GM12878 (cell line): Measurements from ENCODE around the gene MRPL38. TPM values are rescaled to one million over a fixed set of nuclear protein-coding genes. Genes with fewer than 3 reads are reported as not detected.

Experiments used
- ATAC-seq: fragments of 200-7000 bp; cut with Tn5 transposase; 3 replicates; pipeline ENCODE4 v1.9.1; 2020; ENCODE audit warnings: mild to moderate bottlenecking, moderate library complexity
- BruUV-seq: library from RNA; stranded (reverse); fragments of 400-500 nt; replicated peaks from 2 replicates; lab custom pipeline; 2021; lab: Mats Ljungman, UMichigan
- CTCF ChIA-PET: fragments of 300-600 bp; sonication (Branson Sonifier 250); formaldehyde crosslinking; extraction: SDS; loops from one replicate; lab custom pipeline; 2021; ENCODE audit warnings: inconsistent platforms; lab: Yijun Ruan, JAX
- POLR2A ChIA-PET: fragments of 350-600 bp; formaldehyde crosslinking; extraction: SDS; loops from one replicate; lab custom pipeline; 2021; ENCODE audit warnings: inconsistent platforms; lab: Charles Lee
- RAD21 ChIA-PET: fragments of 300-600 bp; sonication (Branson Sonifier 250); formaldehyde crosslinking; loops from one replicate; lab custom pipeline; 2023; ENCODE audit warnings: antibody characterized with exemption; ENCODE audit not compliant: unreplicated experiment; lab: Charles Lee
- SMC1A ChIA-PET: fragments of 300-600 bp; sonication (Branson Sonifier 250); formaldehyde crosslinking; loops from one replicate; lab custom pipeline; 2023; ENCODE audit not compliant: unreplicated experiment, uncharacterized antibody; lab: Charles Lee
- DNase-seq: peaks from one replicate; pipeline ENCODE4 v3.0.0-alpha.2; 2011; ENCODE audit warnings: low read depth, low spot score
- FAIRE-seq: peaks from 3 replicates; lab custom pipeline; 2011; peaks lifted over from hg19 to GRCh38; lab: Jason Lieb, UNC
- H2AFZ ChIP-seq: 2 replicates; pipeline ENCODE4 v1.6.0; 2011; ENCODE audit warnings: low read depth, low read length, control low read depth; ENCODE audit not compliant: control insufficient read depth
- H3K27ac ChIP-seq: 2 replicates; pipeline ENCODE4 v1.5.1; 2011; ENCODE audit warnings: control low read depth; ENCODE audit not compliant: control insufficient read depth, insufficient read depth
- H3K27me3 ChIP-seq, 2 experiments: replicated peaks in 1 of 2; 2 replicates each; pipeline versions ENCODE4 v1.6.0 to v1.6.1; 2011; ENCODE audit warnings: low read length in 1 of 2; ENCODE audit not compliant: control insufficient read depth in 2 of 2, insufficient read depth in 2 of 2
- H3K36me3 ChIP-seq, 2 experiments: 2 replicates each; pipeline ENCODE4 v1.5.1; 2011; ENCODE audit warnings: low read length in 1 of 2; ENCODE audit not compliant: control insufficient read depth in 2 of 2, insufficient read depth in 2 of 2
- H3K4me1 ChIP-seq: 2 replicates; pipeline ENCODE4 v1.6.1; 2011; ENCODE audit warnings: mild to moderate bottlenecking, low read length, moderate library complexity, mixed read lengths; ENCODE audit not compliant: control insufficient read depth, insufficient read depth
- H3K4me2 ChIP-seq: 2 replicates; pipeline ENCODE4 v1.6.0; 2011; ENCODE audit warnings: control low read depth; ENCODE audit not compliant: control insufficient read depth, insufficient read depth
- H3K4me3 ChIP-seq: fragments of 200-600 bp; sonication (generic); 2 replicates; pipeline ENCODE4 v1.5.1; 2016
- H3K79me2 ChIP-seq: 2 replicates; pipeline ENCODE4 v1.6.0; 2011; ENCODE audit warnings: low read length; ENCODE audit not compliant: control insufficient read depth, insufficient read depth
- H3K9ac ChIP-seq: 2 replicates; pipeline ENCODE4 v1.8.0; 2011; ENCODE audit warnings: low read length, control low read depth, mixed read lengths; ENCODE audit not compliant: control insufficient read depth, insufficient read depth
- H3K9me3 ChIP-seq: replicated peaks from 3 replicates; pipeline ENCODE4 v1.5.1; 2011; ENCODE audit warnings: mild to moderate bottlenecking, low read length; ENCODE audit not compliant: control insufficient read depth, insufficient read depth
- H4K20me1 ChIP-seq: 2 replicates; pipeline ENCODE4 v1.6.0; 2011; ENCODE audit not compliant: control insufficient read depth, insufficient read depth
- CBFB ChIP-seq: IDR thresholded peaks from 2 replicates; pipeline ENCODE4 v1.6.1; 2016; ENCODE audit warnings: antibody characterized with exemption, low read depth
- CEBPZ ChIP-seq: fragments of 150-350 bp; IDR thresholded peaks from 2 replicates; pipeline ENCODE4 v1.6.1; 2016; ENCODE audit warnings: low read depth, low read length
- CHD2 ChIP-seq: IDR thresholded peaks from 2 replicates; pipeline ENCODE4 v1.6.1; 2011; ENCODE audit warnings: low read depth, low read length, improper control_type of control experiment, borderline replicate concordance
- DPF2 ChIP-seq: fragments of 450-650 bp; IDR thresholded peaks from 2 replicates; pipeline ENCODE4 v1.6.1; 2017; ENCODE audit warnings: mild to moderate bottlenecking
- IKZF2 ChIP-seq, 2 experiments: fragments of 450-650 bp; IDR thresholded peaks; 2 replicates each; pipeline ENCODE4 v1.6.1; 2017; ENCODE audit warnings: mild to moderate bottlenecking in 2 of 2, moderate library complexity in 2 of 2
- NKRF ChIP-seq: fragments of 450-650 bp; conservative IDR thresholded peaks from 2 replicates; pipeline ENCODE4 v1.6.1; 2017; ENCODE audit warnings: mild to moderate bottlenecking, moderate library complexity
- PKNOX1 ChIP-seq: fragments of 450-650 bp; IDR thresholded peaks from 2 replicates; pipeline ENCODE4 v1.6.1; 2016; ENCODE audit warnings: mild to moderate bottlenecking
- PML ChIP-seq: IDR thresholded peaks from 2 replicates; pipeline ENCODE4 v1.6.1; 2012; ENCODE audit warnings: low read length, inconsistent platforms
- SUPT20H ChIP-seq: IDR thresholded peaks from 2 replicates; pipeline ENCODE4 v1.6.1; 2011; ENCODE audit warnings: low read depth, mild to moderate bottlenecking, low read length, moderate library complexity, borderline replicate concordance; ENCODE audit not compliant: control insufficient read depth
- WGBS: methylation state at CpG from one replicate; pipeline ENCODE4 v1.1.6; 2016; ENCODE audit warnings: low lambda C conversion rate; ENCODE audit not compliant: insufficient replicate concordance, insufficient coverage; ENCODE audit errors: missing lambda C conversion rate; 5-methylcytosine and 5-hydroxymethylcytosine counted together
- in situ Hi-C: fragments of 300-500 bp; cut with MboI; formaldehyde crosslinking; loops from 9 replicates; pipeline ENCODE4 v1.14.3; 2018; ENCODE audit warnings: mixed read lengths
- intact Hi-C: fragments of 100-400 bp; cut with micrococcal nuclease; formaldehyde crosslinking; loops from one replicate; pipeline ENCODE4 v1.14.2; 2022; ENCODE audit not compliant: unreplicated experiment
- polyA plus RNA-seq, 11 experiments: library from polyadenylated mRNA; depleted of rRNA in 4 of 11; unstranded in 6 of 11; stranded (reverse) in 5 of 11; fragments of >200 nt; fragmentation: Nextera tagmentation in 4 of 11; fragmentation: Illumina TruSeq in 1 of 11; extraction: Ambion mirVana in 4 of 11; extraction: Trizol in 1 of 11; gene quantifications; 1 replicate in 1 of 11; 2 replicates in 10 of 11; pipeline versions ENCODE4 v1.2.1 to v1.2.3, GENCODE V29; 2011 to 2016; ENCODE audit warnings: inconsistent platforms in 2 of 11, missing spikeins in 2 of 11, low read depth in 1 of 11
- total RNA-seq, 4 experiments: library from RNA; depleted of rRNA in 3 of 4; stranded (reverse); fragments of >200 nt in 3 of 4; fragmentation: Illumina TruSeq in 1 of 4; extraction: Trizol in 1 of 4; gene quantifications; 2 replicates each; pipeline versions ENCODE4 v1.2.1 to v1.2.3, GENCODE V29; 2013 to 2021
- TF ChIP-seq, protein P1 (sequence below): fragments of 450-650 bp; formaldehyde crosslinking; IDR thresholded peaks from 2 replicates; pipeline ENCODE4 v1.4.0; 2020; ENCODE audit warnings: mild to moderate bottlenecking, moderate library complexity

The MRPL38 gene
- total and polyA plus RNA-seq, 10 of the 15 experiments (the other 5 are each of a cell fraction or from before 2014, with no cell fraction given), result 6.6 to 205 (median 53.1) TPM

DNA sequence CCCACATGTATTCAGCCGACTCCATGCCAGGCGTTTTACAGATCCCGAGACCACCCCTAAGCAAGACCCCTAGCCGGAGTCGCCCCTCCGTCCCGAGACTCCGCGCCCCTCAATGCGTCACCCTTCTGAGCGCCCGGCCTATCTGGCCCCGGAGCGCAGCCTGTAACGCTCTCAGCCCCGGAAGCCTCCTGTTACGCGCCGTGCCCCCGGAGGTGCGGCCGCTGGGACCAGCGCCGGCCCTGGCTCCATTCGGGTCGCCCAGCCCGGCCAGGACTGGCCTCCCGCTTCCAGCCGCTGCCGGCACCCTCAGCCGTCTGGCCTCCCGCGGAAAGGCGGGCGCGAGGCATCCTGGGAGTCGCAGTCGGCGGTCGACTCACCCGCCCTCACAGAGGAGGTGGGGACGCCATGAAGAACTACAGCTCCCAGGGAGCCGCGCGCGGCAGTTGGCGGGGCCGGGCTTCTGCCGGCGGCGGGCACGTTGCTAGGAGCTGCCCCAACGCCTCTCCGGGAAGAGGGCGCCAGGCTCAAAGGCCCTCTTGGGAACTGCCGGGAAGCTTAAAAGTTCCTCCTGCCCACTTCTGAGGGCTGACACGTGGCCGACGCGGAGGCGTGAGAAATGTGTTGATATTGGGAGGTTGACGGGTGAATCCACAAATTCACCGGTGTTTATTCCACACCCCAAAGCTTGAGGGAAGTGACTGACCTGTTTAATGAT is 36.2 kb upstream of the MRPL38 start, which contains the start of gene FBF1 (continued):
- TF ChIP-seq, protein P1, sequence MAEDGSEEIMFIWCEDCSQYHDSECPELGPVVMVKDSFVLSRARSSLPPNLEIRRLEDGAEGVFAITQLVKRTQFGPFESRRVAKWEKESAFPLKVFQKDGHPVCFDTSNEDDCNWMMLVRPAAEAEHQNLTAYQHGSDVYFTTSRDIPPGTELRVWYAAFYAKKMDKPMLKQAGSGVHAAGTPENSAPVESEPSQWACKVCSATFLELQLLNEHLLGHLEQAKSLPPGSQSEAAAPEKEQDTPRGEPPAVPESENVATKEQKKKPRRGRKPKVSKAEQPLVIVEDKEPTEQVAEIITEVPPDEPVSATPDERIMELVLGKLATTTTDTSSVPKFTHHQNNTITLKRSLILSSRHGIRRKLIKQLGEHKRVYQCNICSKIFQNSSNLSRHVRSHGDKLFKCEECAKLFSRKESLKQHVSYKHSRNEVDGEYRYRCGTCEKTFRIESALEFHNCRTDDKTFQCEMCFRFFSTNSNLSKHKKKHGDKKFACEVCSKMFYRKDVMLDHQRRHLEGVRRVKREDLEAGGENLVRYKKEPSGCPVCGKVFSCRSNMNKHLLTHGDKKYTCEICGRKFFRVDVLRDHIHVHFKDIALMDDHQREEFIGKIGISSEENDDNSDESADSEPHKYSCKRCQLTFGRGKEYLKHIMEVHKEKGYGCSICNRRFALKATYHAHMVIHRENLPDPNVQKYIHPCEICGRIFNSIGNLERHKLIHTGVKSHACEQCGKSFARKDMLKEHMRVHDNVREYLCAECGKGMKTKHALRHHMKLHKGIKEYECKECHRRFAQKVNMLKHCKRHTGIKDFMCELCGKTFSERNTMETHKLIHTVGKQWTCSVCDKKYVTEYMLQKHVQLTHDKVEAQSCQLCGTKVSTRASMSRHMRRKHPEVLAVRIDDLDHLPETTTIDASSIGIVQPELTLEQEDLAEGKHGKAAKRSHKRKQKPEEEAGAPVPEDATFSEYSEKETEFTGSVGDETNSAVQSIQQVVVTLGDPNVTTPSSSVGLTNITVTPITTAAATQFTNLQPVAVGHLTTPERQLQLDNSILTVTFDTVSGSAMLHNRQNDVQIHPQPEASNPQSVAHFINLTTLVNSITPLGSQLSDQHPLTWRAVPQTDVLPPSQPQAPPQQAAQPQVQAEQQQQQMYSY (CRISPR knock-in tag), result no peak

DNA sequence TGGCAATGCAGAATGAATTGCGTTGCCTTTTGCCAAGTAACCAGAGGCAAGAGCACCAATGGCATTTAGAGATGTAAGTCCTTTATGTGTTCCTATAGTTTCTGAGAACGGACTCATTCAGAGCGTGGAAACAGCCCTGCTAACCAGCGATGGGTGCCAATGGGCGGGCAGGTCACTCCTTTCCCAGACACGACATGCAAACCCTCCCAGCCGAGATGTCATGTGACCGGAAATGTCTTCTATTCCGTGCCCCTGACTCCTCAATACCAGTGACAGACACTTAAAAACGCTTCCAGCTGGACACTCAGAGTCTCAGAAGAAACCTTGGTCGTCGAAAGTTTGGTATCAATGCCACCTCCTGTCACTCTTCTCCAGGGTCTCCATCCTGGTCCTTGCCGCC is 33.0 kb upstream of the MRPL38 start:
- Histone ChIP-seq H3K4me1 (no peaks in the 10 kb centered on the region), H3K36me3 (no peaks in the 10 kb centered on the region), H3K9ac (no peak overlapping the region), H3K27ac (no peak overlapping the region), H3K27me3 (no peaks in the 10 kb centered on the region), H3K4me3 (no peak overlapping the region), H4K20me1 (no peaks in the 10 kb centered on the region), H3K79me2 (no peaks in the 10 kb centered on the region), H2AFZ (no peak overlapping the region), H3K4me2 (no peak overlapping the region), H3K9me3 (no peaks in the 10 kb centered on the region)
- DNase-seq (no peak), ATAC-seq (no peak), FAIRE-seq (no peak)
- ChIA-PET SMC1A (no interaction called here), CTCF (interaction anchor here (1.5 kb wide), 1 partner anchor 9 kb away, joined by 3 read pairs; no protein-coding TSS in a partner anchor), POLR2A (interaction anchor here (0.7 kb wide), 1 partner anchor 385 kb away, joined by 3 read pairs; no protein-coding TSS in a partner anchor), RAD21 (no interaction called here)
- 89% methylated on average over 13 of the region's 13 CpGs for WGBS
- BruUV-seq, result no TSS peak
- intact Hi-C loops, result no loop called here
- in situ Hi-C loops, result no loop called here
- no peak for TF ChIP-seq CEBPZ
- no peak for TF ChIP-seq PML
- no peak for TF ChIP-seq IKZF2 (IDR thresholded peaks at IDR 0.05)
- no peak for TF ChIP-seq NKRF
- TF ChIP-seq SUPT20H, result no peak
- TF ChIP-seq DPF2, result no peak
- no peak for TF ChIP-seq CBFB
- TF ChIP-seq PKNOX1, result no peak
- TF ChIP-seq CHD2, result no peak
